A673 (cell line): ENCODE measurements around the gene RHEX. TPM values are rescaled to one million over a fixed set of nuclear protein-coding genes. Genes with fewer than 3 reads are reported as not detected.

Experiments used
- BruUV-seq: library from RNA; stranded (reverse); fragments of 400-500 nt; replicated peaks from 2 replicates; lab custom pipeline; 2021; lab: Mats Ljungman, UMichigan
- CTCF ChIA-PET: fragments of 300-600 bp; sonication (Branson Sonifier 250); formaldehyde crosslinking; loops from one replicate; lab custom pipeline; 2022; ENCODE audit warnings: antibody characterized with exemption; lab: Charles Lee
- POLR2A ChIA-PET: fragments of 300-600 bp; sonication (Branson Sonifier 250); formaldehyde crosslinking; loops from one replicate; lab custom pipeline; 2022; ENCODE audit warnings: antibody characterized with exemption; ENCODE audit not compliant: low non-redundant PET; lab: Charles Lee
- DNase-seq: peaks from one replicate; pipeline ENCODE4 v3.0.0-alpha.2; 2015; ENCODE audit warnings: low spot score
- H3K27ac ChIP-seq: fragments of 200-600 bp; sonication (generic); 2 replicates; pipeline ENCODE4 v1.5.1; 2016; ENCODE audit warnings: mixed run types, low read depth, mild to moderate bottlenecking, mixed read lengths, antibody characterized with exemption, low read length; ENCODE audit not compliant: poor library complexity, severe bottlenecking
- H3K27me3 ChIP-seq: fragments of 200-600 bp; sonication (generic); replicated peaks from 2 replicates; pipeline ENCODE4 v1.6.1; 2017; ENCODE audit warnings: mixed run types, low read depth, mild to moderate bottlenecking, mixed read lengths, antibody characterized with exemption, low read length; ENCODE audit not compliant: insufficient read depth, poor library complexity
- H3K36me3 ChIP-seq: fragments of 200-600 bp; sonication (generic); 2 replicates; pipeline ENCODE4 v1.6.1; 2016; ENCODE audit warnings: mixed run types, mild to moderate bottlenecking, mixed read lengths, antibody characterized with exemption, low read length; ENCODE audit not compliant: insufficient read depth, poor library complexity, severe bottlenecking
- H3K4me1 ChIP-seq: fragments of 200-600 bp; sonication (generic); 2 replicates; pipeline ENCODE4 v1.6.1; 2017; ENCODE audit warnings: mixed run types, mild to moderate bottlenecking, mixed read lengths, antibody characterized with exemption, low read length; ENCODE audit not compliant: insufficient read depth, poor library complexity, severe bottlenecking
- H3K4me3 ChIP-seq: fragments of 200-600 bp; sonication (generic); 2 replicates; pipeline ENCODE4 v1.5.1; 2016; ENCODE audit warnings: low read depth, mixed run types, mild to moderate bottlenecking, mixed read lengths, low read length; ENCODE audit not compliant: poor library complexity, severe bottlenecking
- H3K9me3 ChIP-seq: fragments of 200-600 bp; sonication (generic); 2 replicates; pipeline ENCODE4 v1.6.1; 2016; ENCODE audit warnings: mixed run types, low read depth, mild to moderate bottlenecking, mixed read lengths, antibody characterized with exemption, low read length; ENCODE audit not compliant: poor library complexity, severe bottlenecking
- CTCF ChIP-seq: fragments of 300-800, 200-600 bp; sonication (generic); conservative IDR thresholded peaks from 2 replicates; pipeline ENCODE4 v1.5.1; 2017; ENCODE audit warnings: low read depth, mild to moderate bottlenecking, antibody characterized with exemption, low read length, moderate library complexity, mixed read lengths
- EZH2 ChIP-seq: fragments of 200-600 bp; sonication (generic); IDR thresholded peaks from 2 replicates; pipeline ENCODE4 v1.6.1; 2017; ENCODE audit warnings: borderline replicate concordance, low read depth, mild to moderate bottlenecking, mixed read lengths, antibody characterized with exemption, low read length; ENCODE audit not compliant: poor library complexity, severe bottlenecking
- intact Hi-C: fragments of 100-400 bp; cut with micrococcal nuclease; formaldehyde crosslinking; loops from one replicate; pipeline ENCODE4 v1.10.0; 2022; ENCODE audit not compliant: unreplicated experiment
- total RNA-seq: library from RNA; stranded (reverse); gene quantifications from 2 replicates; pipeline ENCODE4 v1.2.3, GENCODE V29; 2021

RHEX gene
- total RNA-seq, 1 experiment from 2014 or later = not detected

DNA sequence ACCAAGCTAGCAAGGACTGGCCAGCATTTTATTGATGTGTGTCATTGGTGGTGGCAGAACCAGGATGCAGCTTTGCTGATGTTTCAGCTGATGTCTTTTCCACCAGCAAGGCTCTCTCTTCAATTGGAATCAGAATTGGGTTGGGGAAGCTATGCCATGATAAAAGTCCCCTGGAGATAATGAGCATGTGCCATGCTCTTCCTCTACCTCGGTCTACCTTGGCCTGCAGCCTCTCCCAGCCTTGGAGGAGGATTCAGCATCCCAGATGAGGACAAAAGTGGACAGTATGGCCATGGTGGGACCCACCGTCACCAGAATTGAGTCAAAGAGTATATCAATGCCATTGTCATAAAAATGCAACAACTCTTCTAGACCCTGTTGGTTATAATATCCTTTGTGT, 55.7 kb downstream of the RHEX start:
- no TSS peak for BruUV-seq
- no peak overlapping the region for H3K27ac ChIP-seq
- peaks cover 4% of the 10 kb centered on the region for H3K27me3 ChIP-seq
- H3K4me1 ChIP-seq = no peaks in the 10 kb centered on the region
- ChIA-PET POLR2A (no interaction called here), CTCF (interaction anchor here (1.1 to 1.6 kb wide), 2 partner anchors 125 to 190 kb away, joined by 3 to 7 read pairs; no protein-coding TSS in a partner anchor)
- H3K36me3 ChIP-seq = no peaks in the 10 kb centered on the region
- no peak overlapping the region for H3K4me3 ChIP-seq
- H3K9me3 ChIP-seq = no peaks in the 10 kb centered on the region
- TF ChIP-seq CTCF = no peak
- TF ChIP-seq EZH2 = no peak
- intact Hi-C loops = loop anchor here (5.0 kb wide), 1 partner anchor 316 kb away; no protein-coding TSS in a partner anchor
- DNase-seq = no peak

DNA sequence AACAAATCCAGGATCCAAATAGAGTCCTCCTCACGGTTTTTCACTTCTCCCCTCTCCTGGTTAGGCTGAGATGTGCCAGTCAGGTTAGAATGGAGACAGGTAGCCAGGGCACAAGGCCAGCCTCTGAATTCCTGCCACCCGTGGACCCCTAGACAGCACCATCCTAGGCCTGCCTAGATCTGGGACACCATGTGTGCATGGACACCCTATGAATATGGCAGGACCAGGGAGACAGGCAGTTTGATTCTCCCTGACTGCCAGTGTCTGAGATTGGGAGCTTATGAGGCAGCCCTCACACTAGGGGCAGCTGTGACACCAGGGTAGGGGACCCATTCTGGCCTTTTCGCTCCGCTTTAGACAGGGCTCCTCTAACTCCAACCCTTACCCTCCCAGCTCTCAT, 56.7 kb downstream of the RHEX start:
- DNase-seq = no peak
- Histone ChIP-seq H3K27ac (no peak overlapping the region), H3K9me3 (no peaks in the 10 kb centered on the region), H3K27me3 (peaks cover 4% of the 10 kb centered on the region), H3K4me3 (no peak overlapping the region), H3K36me3 (no peaks in the 10 kb centered on the region), H3K4me1 (no peaks in the 10 kb centered on the region)
- intact Hi-C loops = loop anchor here (5.0 kb wide), 1 partner anchor 317 kb away; no protein-coding TSS in a partner anchor
- ChIA-PET CTCF (no interaction called here), POLR2A (no interaction called here)
- TF ChIP-seq EZH2 (no peak), CTCF (no peak)
- no TSS peak for BruUV-seq

GRCh38 chr1:206110161-206110560, 57.2 kb downstream of the RHEX start:
- POLR2A ChIA-PET = no interaction called here
- intact Hi-C loops = no loop called here
- no TSS peak for BruUV-seq
- CTCF ChIA-PET = no interaction called here
- Histone ChIP-seq H3K4me1 (no peaks in the 10 kb centered on the region), H3K27ac (no peak overlapping the region), H3K36me3 (no peaks in the 10 kb centered on the region), H3K4me3 (no peak overlapping the region), H3K9me3 (no peaks in the 10 kb centered on the region), H3K27me3 (peaks cover 4% of the 10 kb centered on the region)
- no peak for TF ChIP-seq CTCF
- no peak for TF ChIP-seq EZH2
- no peak for DNase-seq
